Left cardiac atrium (tissue), 4 donors: ENCODE measurements around the gene MIEF1. TPM values are rescaled to one million over a fixed set of nuclear protein-coding genes. Genes with fewer than 3 reads are reported as not detected.

Source experiments
- ATAC-seq, 2 donors: fragments of 200-7000 bp; cut with Tn5 transposase; one replicate each; pipeline ENCODE4 v1.9.1; 2020; ENCODE audit warnings: mild to moderate bottlenecking in 2 of 2, moderate library complexity in 2 of 2
- DNase-seq: peaks from one replicate; pipeline ENCODE4 v3.0.0-alpha.2; 2020
- intact Hi-C, 2 donors: fragments of 100-400 bp; cut with DNase I; formaldehyde crosslinking; loops; one replicate each; pipeline versions ENCODE4 v1.14.1 to v1.15.1; 2022 to 2023
- total RNA-seq, 2 donors: library from RNA; stranded (reverse); fragmentation: NEBNext Ultra II Directional; extraction: Animal tissue kit (Norgen Biotek cat#: 25700); gene quantifications; one replicate each; pipeline ENCODE4 v1.2.1, GENCODE V29; 2021
- donor health status: DM: no; HTN: yes; CAD: no.
- donor health status: DM: no; HTN: yes; CAD: no; lungs with severe emphysema.
- donor health status: DM: yes; HTN: yes; CAD: no.
- donor health status: Dilated cardiomyopathy.

MIEF1 gene
- total RNA-seq, 2 donors from 2014 or later, result 18.1 to 29.0 TPM

DNA sequence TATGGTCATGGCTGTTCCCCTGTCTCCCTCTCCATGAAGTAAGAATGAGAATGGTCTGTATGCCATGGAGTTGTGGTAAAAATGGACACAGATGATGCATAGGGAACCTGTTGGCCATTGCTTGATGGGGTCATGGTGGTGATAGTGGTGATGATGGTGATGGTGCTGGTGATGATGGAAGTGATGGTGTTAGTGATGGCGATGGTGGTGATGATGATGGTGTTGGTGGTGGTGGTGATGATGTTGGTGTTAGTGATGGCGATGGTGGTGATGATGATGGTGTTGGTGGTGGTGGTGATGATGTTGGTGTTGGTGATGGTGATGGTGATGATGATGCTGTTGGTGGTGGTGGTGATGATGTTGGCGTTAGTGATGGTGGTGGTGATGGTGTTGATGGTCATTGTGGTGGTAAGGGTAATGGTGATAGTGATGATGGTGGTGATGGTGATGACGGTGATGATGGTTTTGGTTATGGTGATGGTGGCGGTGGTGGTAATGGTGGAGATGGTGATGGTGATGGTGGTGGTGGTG lies 63.4 kb downstream of the MIEF1 start:
- intact Hi-C loops, result no loop called here
- DNase-seq, result no peak
- ATAC-seq, result no peak

DNA sequence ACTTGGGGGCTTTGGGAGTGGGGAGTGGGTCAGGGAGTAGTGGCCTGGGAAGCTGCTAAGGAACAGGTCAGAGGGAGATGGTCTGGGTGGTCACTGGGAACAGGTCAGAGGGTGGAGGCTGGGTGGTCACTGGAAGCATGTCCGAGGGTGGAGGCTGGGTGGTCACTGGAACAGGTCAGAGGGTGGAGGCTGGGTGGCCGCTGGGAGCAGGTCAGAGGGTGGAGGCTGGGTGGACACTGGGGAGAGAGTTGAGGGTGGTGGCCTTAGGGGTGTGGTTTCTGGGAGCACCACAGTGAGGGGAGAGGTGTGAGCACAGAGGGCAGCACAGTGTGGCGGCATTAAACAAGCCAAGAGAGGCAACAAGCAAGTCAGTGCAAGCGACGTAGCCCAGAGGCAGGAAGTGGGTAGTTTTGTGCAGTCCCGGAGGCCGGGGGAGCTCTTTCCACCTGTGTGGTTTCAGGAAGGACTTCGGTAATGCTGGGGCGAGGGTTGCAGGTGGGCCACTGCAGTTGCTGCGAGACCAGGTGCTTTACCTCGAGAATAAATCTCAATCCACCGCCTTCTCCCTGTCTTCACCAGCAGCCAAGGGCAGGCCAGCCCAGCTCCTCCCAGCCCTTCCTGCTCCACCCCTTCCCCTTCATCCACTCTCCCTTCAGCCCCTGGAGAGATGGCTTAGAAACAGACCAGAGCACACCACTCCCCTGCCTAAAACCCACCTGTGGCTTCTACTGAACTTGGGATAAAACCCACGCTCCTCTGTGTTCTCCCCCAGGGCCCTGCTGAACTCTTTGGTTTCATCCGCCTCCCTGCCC lies 65.3 kb downstream of the MIEF1 start:
- ATAC-seq (no peak), DNase-seq (no peak)
- intact Hi-C loops, result no loop called here

Other genes starting within 250 kb of the MIEF1 start
- 1,000 to 10,000 TPM in 1 of 2 donors, 100 to 1,000 TPM in 1; 796 to 1,078 TPM for gene RPL3, start 182.7 kb upstream of the MIEF1 start, total RNA-seq
- 10 to 100 TPM; 48.3 to 60.8 TPM for gene SYNGR1, start 152.3 kb upstream of the MIEF1 start, total RNA-seq
- gene TAB1, start 102.5 kb upstream of the MIEF1 start, total RNA-seq, result 10 to 100 TPM; 14.1 to 16.8 TPM
- gene MGAT3, start 45.3 kb upstream of the MIEF1 start, total RNA-seq, result 10 to 100 TPM; 11.6 to 13.7 TPM
- 100 to 1,000 TPM; 203 to 294 TPM for gene ATF4, start 18.3 kb downstream of the MIEF1 start, total RNA-seq
- 10 to 100 TPM; 66.1 to 70.7 TPM for gene RPS19BP1, start 30.5 kb downstream of the MIEF1 start, total RNA-seq
- gene CACNA1I, start 68.5 kb downstream of the MIEF1 start, total RNA-seq, result under 1 TPM; 0.03 to 0.06 TPM